ENCODE data around the gene LCN6. TPM values are rescaled to one million over a fixed set of nuclear protein-coding genes. Genes with fewer than 3 reads are reported as not detected.

Gene LCN6
- total and polyA plus RNA-seq, 9 of the 15 experiments (the other 6 are each of a cell fraction or from before 2014, with no cell fraction given) = 0.10 to 0.45 (median 0.37) TPM; not detected in 5

- TF ChIP-seq HNRNPL (IDR thresholded peaks at IDR 0.05; ENCODE audit: low read depth, low read length) (0 out of 2 replicates have a peak, but pooled peaks have one; percentile 50), NCOR1 (IDR thresholded peaks at IDR 0.05) (no peak), ZNF695 (CRISPR knock-in tag; IDR thresholded peaks at IDR 0.05) (no peak), TFAP4 (CRISPR knock-in tag; IDR thresholded peaks at IDR 0.05; ENCODE audit: borderline replicate concordance) (peak; percentile 29; the same call in 1 of the 2 replicates), PREB (CRISPR knock-in tag; IDR thresholded peaks at IDR 0.05) (no peak), ZBTB33 (CRISPR knock-in tag; IDR thresholded peaks at IDR 0.05) (peak; percentile 36; the same call in 1 of the 2 replicates), SETDB1 (IDR thresholded peaks at IDR 0.05; ENCODE audit: low read length) (no peak), ZNF232 (CRISPR knock-in tag; IDR thresholded peaks at IDR 0.05) (no peak), ZNF77 (CRISPR knock-in tag; IDR thresholded peaks at IDR 0.05) (no peak), RAD21 (CRISPR knock-in tag; conservative IDR thresholded peaks at IDR 0.05 in 1 of 2, IDR thresholded peaks at IDR 0.05 in 1 of 2) (peak; percentile 87 to 90), IRF2 (CRISPR knock-in tag; IDR thresholded peaks at IDR 0.05) (no peak), FOXA1 (IDR thresholded peaks at IDR 0.05; ENCODE audit: borderline replicate concordance) (no peak), ZNF436 (CRISPR knock-in tag; IDR thresholded peaks at IDR 0.05) (no peak), L3MBTL2 (IDR thresholded peaks at IDR 0.05) (no peak), GABPB1 (CRISPR knock-in tag; IDR thresholded peaks at IDR 0.05) (peak; percentile 47; the same call in 1 of the 2 replicates), ZNF407 (IDR thresholded peaks at IDR 0.05; ENCODE audit: low read depth) (no peak)
Observed at GRCh38 chr9:136694163-136694871, 54.0 kb downstream of the LCN6 start (continued).

All from K562 (cell line).